GM21381 (cell line): ENCODE results near the gene OTUD3.

Experiments used
- ATAC-seq: cut with Tn5 transposase; IDR thresholded peaks from one replicate; pipeline ENCODE4 v1.9.1; 2021; ENCODE audit warnings: mild to moderate bottlenecking, moderate library complexity; ENCODE audit not compliant: unreplicated experiment

OTUD3 gene

DNA sequence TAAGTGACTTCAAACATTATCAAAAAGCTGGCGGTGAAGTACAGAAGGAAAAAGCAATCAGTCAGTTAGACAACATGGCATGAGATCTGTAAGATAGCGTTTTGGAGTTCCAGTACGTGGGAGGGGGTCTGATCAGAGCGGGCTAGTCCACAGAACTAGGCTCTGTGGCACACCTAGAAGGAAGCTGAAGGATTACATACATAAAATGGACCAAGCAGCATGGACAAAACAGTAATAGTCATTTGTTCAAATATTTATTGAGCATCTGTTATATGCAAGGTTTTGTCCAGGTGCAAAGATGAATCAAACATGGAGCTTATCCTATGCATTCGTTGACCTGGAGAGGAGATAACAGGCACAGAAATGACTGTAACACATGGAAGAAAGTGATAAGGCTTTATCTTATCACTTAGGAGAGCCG, 64.1 kb downstream of the OTUD3 start:
- no peak for ATAC-seq

DNA sequence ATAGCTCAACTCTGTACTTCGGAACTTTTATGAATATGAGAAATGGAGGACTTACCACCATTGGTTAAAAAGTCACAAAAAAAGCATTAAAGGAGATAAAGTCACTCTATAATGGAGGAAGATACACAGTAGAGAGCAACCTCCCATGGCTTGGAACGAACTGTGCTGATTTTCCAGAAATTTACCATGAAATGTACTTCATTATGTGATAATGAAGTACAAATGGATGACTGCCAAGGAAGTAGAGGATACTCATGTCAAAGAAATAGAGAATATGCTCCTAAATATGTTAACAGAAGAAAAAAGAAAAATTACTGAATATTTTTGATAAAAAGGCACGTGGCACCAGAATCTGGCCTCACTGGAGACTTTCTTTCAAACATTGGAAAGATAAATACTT, 64.8 kb downstream of the OTUD3 start:
- no peak for ATAC-seq

DNA sequence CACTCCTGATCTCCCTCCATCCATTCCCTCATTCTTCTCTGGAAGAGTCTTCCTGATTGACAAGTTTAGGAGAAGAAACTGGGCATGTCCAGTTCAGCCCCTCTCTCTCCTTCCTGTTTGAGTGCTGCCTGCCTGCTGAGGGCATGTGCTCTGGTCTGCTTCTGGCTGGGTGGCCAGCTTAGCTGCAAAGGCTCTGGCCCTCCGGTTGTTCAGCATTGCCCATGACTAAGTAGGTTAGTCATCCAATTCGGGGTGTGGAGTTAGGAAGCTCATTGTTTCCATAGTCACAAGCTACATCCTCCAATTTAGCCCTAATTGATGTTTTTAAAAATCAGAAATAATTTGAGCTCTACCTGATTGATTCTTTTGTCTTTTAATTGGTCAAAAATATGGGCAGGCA, 66.8 kb downstream of the OTUD3 start:
- ATAC-seq = no peak

DNA sequence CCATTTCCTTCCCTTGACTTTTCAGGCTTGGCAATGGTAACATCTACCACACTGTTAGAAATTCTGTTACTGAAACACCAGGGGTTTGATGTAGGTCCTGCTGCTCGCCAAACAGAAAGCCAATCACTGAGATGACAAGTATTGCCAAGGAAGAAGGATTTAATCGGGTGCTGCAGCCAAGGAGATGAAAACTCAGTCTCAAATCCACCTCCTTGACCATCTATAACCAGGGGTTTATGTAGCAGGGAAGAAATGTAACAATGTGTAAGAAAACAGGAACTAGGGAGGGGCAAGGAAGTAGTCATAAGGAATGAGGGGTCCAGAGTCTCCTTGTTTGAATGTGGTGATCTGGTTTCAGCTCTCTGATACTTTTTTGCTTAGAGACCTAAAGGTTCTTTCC, 71.9 kb downstream of the OTUD3 start:
- ATAC-seq = no peak

DNA sequence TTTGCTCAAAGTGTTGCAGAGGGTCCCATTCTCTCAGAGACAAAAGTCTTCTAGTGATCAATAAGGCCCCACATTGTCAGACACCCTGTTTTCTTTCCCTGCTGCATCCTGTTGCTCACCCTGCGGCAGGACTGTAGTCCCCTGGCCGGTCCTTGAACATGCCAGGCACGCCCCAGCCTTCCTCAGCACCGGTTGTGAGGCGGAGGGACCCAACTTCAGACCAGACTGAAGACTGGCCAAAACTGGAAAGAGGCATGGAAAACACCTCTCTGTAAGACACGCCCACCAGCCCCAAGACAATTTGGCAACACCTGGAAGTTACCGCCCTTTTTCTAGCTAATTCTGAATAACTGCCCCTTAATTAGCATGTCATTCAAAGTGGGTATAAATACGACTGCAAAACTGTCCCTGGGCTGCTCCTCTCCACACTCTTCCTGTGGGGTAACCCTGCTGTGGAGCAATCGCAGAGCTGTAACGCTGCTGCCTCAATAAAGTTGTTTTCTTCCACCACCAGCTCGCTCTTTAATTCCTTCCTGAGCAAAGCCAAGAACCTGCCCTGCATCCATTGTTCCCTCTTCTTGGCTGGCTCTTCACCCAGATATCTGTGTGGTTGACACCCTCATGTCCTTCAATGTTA, 73.5 kb downstream of the OTUD3 start:
- ATAC-seq = no peak

DNA sequence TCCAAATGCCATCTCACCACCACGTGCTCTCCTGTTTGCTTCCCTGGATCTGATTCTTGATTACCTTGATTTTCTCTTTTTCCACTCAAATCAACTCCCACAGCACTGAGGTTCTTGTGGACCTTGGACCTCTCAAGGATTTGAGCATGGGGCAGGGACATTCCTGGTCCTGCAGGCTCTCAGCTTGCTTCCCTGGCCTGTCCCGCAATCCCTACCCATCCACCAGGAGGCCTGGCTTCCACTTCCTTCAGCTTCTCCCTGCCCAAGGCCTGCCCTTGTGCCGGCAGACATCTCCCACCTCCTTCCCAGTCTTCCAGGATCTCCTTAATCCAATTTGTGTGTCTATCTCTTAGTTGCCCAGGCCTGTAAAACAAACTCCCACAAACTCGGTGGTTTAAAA, 75.6 kb downstream of the OTUD3 start:
- no peak for ATAC-seq

DNA sequence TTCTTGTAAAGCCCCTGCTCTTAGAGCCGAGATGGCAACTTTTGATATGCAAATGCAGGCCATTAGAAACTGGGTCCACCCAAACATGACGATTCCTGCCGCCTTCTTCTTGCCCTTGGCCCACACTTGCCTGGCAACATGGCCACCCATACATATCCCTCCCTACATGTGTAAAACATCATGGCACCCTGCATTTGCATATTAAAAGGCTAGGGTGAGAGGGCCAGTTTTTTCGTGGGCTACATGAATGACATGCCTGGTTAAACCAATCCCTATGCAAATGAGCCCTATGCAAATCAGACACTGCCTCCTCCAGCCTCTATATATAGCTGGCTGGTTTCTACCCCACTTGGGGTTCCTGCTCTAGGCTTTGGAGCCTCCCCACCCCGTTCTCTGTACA, 78.4 kb downstream of the OTUD3 start:
- ATAC-seq = no peak
